T-helper 1 cell (primary cell): Measurements from ENCODE around the gene GABRB2.
"Not testable (repeated sequence)": the region's sequence is repeated elsewhere in the genome, so short reads cannot be mapped to it uniquely, and the experiment has no call there.

ENCODE experiments used
- DNase-seq, 5 donors: peaks; one replicate each; pipeline ENCODE4 v3.0.0-alpha.2; 2012 to 2020

Gene GABRB2

GRCh38 chr5:161385027-161385426 is 161.5 kb downstream of the GABRB2 start:
- no peak for DNase-seq

- DNase-seq, result no peak
Observed at GRCh38 chr5:161382685-161383084, 163.8 kb downstream of the GABRB2 start.

GRCh38 chr5:161380486-161380885 is 166.0 kb downstream of the GABRB2 start:
- no peak for DNase-seq

- no peak for DNase-seq
Observed at GRCh38 chr5:161378701-161379100, 167.8 kb downstream of the GABRB2 start.

- no peak for DNase-seq
Observed at GRCh38 chr5:161376034-161376433, 170.5 kb downstream of the GABRB2 start.

GRCh38 chr5:161373345-161373707 is 173.2 kb downstream of the GABRB2 start:
- no peak for DNase-seq

- DNase-seq, result no peak
Observed at GRCh38 chr5:161372682-161373344, 173.7 kb downstream of the GABRB2 start.

GRCh38 chr5:161369022-161369421 is 177.5 kb downstream of the GABRB2 start:
- DNase-seq, result no peak

GRCh38 chr5:161358446-161358845 is 188.1 kb downstream of the GABRB2 start:
- no peak for DNase-seq

GRCh38 chr5:161344234-161344633 is 202.3 kb downstream of the GABRB2 start:
- DNase-seq, result no peak

GRCh38 chr5:161342886-161343285 is 203.6 kb downstream of the GABRB2 start:
- no peak for DNase-seq

- DNase-seq, result no peak
Observed at GRCh38 chr5:161340012-161340411, 206.5 kb downstream of the GABRB2 start.

- DNase-seq, result no peak
Observed at GRCh38 chr5:161333194-161333880, 213.2 kb downstream of the GABRB2 start.

GRCh38 chr5:161332343-161332742 is 214.2 kb downstream of the GABRB2 start:
- DNase-seq, result no peak

GRCh38 chr5:161314033-161314432 is 232.5 kb downstream of the GABRB2 start:
- DNase-seq, result no peak

GRCh38 chr5:161312882-161313281 is 233.6 kb downstream of the GABRB2 start:
- no peak for DNase-seq

GRCh38 chr5:161311965-161312364 is 234.6 kb downstream of the GABRB2 start:
- DNase-seq, result no peak

- DNase-seq, result no peak
Observed at GRCh38 chr5:161311146-161311708, 235.3 kb downstream of the GABRB2 start.

GRCh38 chr5:161306351-161306995 is 240.1 kb downstream of the GABRB2 start:
- DNase-seq, result no peak

- DNase-seq, result no peak
Observed at GRCh38 chr5:161305601-161306000, 240.9 kb downstream of the GABRB2 start.

GRCh38 chr5:161302559-161302958 is 244.0 kb downstream of the GABRB2 start:
- no peak for DNase-seq

- DNase-seq, result no peak
Observed at GRCh38 chr5:161301586-161301985, 244.9 kb downstream of the GABRB2 start.

- no peak for DNase-seq
Observed at GRCh38 chr5:161299053-161299452, 247.5 kb downstream of the GABRB2 start.

- DNase-seq, result not testable (repeated sequence)
Observed at GRCh38 chr5:161297388-161297787, 249.1 kb downstream of the GABRB2 start.
